ENCODE results near the gene RYK. TPM values are rescaled to one million over a fixed set of nuclear protein-coding genes. Genes with fewer than 3 reads are reported as not detected.

RYK gene
- total RNA-seq, 1 donor from 2014 or later: 60.4 TPM

- TF ChIP-seq, protein P1, sequence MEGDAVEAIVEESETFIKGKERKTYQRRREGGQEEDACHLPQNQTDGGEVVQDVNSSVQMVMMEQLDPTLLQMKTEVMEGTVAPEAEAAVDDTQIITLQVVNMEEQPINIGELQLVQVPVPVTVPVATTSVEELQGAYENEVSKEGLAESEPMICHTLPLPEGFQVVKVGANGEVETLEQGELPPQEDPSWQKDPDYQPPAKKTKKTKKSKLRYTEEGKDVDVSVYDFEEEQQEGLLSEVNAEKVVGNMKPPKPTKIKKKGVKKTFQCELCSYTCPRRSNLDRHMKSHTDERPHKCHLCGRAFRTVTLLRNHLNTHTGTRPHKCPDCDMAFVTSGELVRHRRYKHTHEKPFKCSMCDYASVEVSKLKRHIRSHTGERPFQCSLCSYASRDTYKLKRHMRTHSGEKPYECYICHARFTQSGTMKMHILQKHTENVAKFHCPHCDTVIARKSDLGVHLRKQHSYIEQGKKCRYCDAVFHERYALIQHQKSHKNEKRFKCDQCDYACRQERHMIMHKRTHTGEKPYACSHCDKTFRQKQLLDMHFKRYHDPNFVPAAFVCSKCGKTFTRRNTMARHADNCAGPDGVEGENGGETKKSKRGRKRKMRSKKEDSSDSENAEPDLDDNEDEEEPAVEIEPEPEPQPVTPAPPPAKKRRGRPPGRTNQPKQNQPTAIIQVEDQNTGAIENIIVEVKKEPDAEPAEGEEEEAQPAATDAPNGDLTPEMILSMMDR (IDR thresholded peaks at IDR 0.05; ENCODE audit: unreplicated experiment): no peak
These were observed 51.4 kb downstream of the RYK start for GRCh38 chr3:134199240-134199639.

GRCh38 chr3:134198414-134198813 lies 52.2 kb downstream of the RYK start:
- Mint-ChIP-seq H3K27me3 (ENCODE audit: unreplicated experiment) (peaks cover 2% of the 10 kb centered on the region), H3K27ac (ENCODE audit: unreplicated experiment) (no peak overlapping the region), H3K36me3 (ENCODE audit: low read depth, unreplicated experiment) (peaks cover 30% of the 10 kb centered on the region), H3K4me3 (ENCODE audit: unreplicated experiment) (no peak overlapping the region), H3K4me1 (ENCODE audit: unreplicated experiment) (no peaks in the 10 kb centered on the region), H3K9me3 (ENCODE audit: unreplicated experiment) (no peaks in the 10 kb centered on the region)
- no peak for DNase-seq (ENCODE audit: low spot score)
- TF ChIP-seq, protein P1 (IDR thresholded peaks at IDR 0.05; ENCODE audit: unreplicated experiment): no peak

More at GRCh38 chr3:134199240-134199639, 51.4 kb downstream of the RYK start:
- H3K27ac Mint-ChIP-seq (ENCODE audit: unreplicated experiment): no peak overlapping the region
- H3K36me3 Mint-ChIP-seq (ENCODE audit: low read depth, unreplicated experiment): peaks cover 30% of the 10 kb centered on the region
- H3K4me3 Mint-ChIP-seq (ENCODE audit: unreplicated experiment): no peak overlapping the region
- peaks cover 2% of the 10 kb centered on the region for H3K27me3 Mint-ChIP-seq (ENCODE audit: unreplicated experiment)
- H3K9me3 Mint-ChIP-seq (ENCODE audit: unreplicated experiment): no peaks in the 10 kb centered on the region
- no peaks in the 10 kb centered on the region for H3K4me1 Mint-ChIP-seq (ENCODE audit: unreplicated experiment)
- DNase-seq (ENCODE audit: low spot score): no peak

GRCh38 chr3:134197681-134198261 lies 52.9 kb downstream of the RYK start:
- H3K36me3 Mint-ChIP-seq (ENCODE audit: low read depth, unreplicated experiment): peaks cover 30% of the 10 kb centered on the region
- H3K27ac Mint-ChIP-seq (ENCODE audit: unreplicated experiment): no peak overlapping the region
- DNase-seq (ENCODE audit: low spot score): peak; percentile 11
- H3K27me3 Mint-ChIP-seq (ENCODE audit: unreplicated experiment): peaks cover 2% of the 10 kb centered on the region
- TF ChIP-seq, protein P1 (IDR thresholded peaks at IDR 0.05; ENCODE audit: unreplicated experiment): peak; percentile 42
- no peaks in the 10 kb centered on the region for H3K4me1 Mint-ChIP-seq (ENCODE audit: unreplicated experiment)
- no peaks in the 10 kb centered on the region for H3K9me3 Mint-ChIP-seq (ENCODE audit: unreplicated experiment)
- no peak overlapping the region for H3K4me3 Mint-ChIP-seq (ENCODE audit: unreplicated experiment)

- H3K4me3 Mint-ChIP-seq (ENCODE audit: unreplicated experiment): no peak overlapping the region
- H3K36me3 Mint-ChIP-seq (ENCODE audit: low read depth, unreplicated experiment): peaks cover 8% of the 10 kb centered on the region
These were observed 56.4 kb downstream of the RYK start for GRCh38 chr3:134194247-134194646.

GRCh38 chr3:134190250-134190649 lies 60.4 kb downstream of the RYK start:
- no peak overlapping the region for H3K27ac Mint-ChIP-seq (ENCODE audit: unreplicated experiment)

More at GRCh38 chr3:134194247-134194646, 56.4 kb downstream of the RYK start:
- H3K27ac Mint-ChIP-seq (ENCODE audit: unreplicated experiment): no peak overlapping the region
- no peaks in the 10 kb centered on the region for H3K27me3 Mint-ChIP-seq (ENCODE audit: unreplicated experiment)
- TF ChIP-seq, protein P1 (IDR thresholded peaks at IDR 0.05; ENCODE audit: unreplicated experiment): no peak
- DNase-seq (ENCODE audit: low spot score): no peak
- H3K4me1 Mint-ChIP-seq (ENCODE audit: unreplicated experiment): no peaks in the 10 kb centered on the region
- H3K9me3 Mint-ChIP-seq (ENCODE audit: unreplicated experiment): no peaks in the 10 kb centered on the region

More at GRCh38 chr3:134190250-134190649, 60.4 kb downstream of the RYK start:
- no peak for DNase-seq (ENCODE audit: low spot score)
- TF ChIP-seq, protein P1 (IDR thresholded peaks at IDR 0.05; ENCODE audit: unreplicated experiment): no peak
- Mint-ChIP-seq H3K9me3 (ENCODE audit: unreplicated experiment) (no peaks in the 10 kb centered on the region), H3K4me3 (ENCODE audit: unreplicated experiment) (no peak overlapping the region), H3K4me1 (ENCODE audit: unreplicated experiment) (peaks cover 5% of the 10 kb centered on the region), H3K36me3 (ENCODE audit: low read depth, unreplicated experiment) (no peaks in the 10 kb centered on the region), H3K27me3 (ENCODE audit: unreplicated experiment) (no peaks in the 10 kb centered on the region)
